GM19438 (cell line): ENCODE measurements around the gene OAT.

Experiments
- ATAC-seq: cut with Tn5 transposase; IDR thresholded peaks from one replicate; pipeline ENCODE4 v1.9.1; 2021; ENCODE audit warnings: low read depth; ENCODE audit not compliant: unreplicated experiment

OAT gene

GRCh38 chr10:124407456-124407855 lies 11.3 kb downstream of the OAT start:
- ATAC-seq, result no peak

DNA sequence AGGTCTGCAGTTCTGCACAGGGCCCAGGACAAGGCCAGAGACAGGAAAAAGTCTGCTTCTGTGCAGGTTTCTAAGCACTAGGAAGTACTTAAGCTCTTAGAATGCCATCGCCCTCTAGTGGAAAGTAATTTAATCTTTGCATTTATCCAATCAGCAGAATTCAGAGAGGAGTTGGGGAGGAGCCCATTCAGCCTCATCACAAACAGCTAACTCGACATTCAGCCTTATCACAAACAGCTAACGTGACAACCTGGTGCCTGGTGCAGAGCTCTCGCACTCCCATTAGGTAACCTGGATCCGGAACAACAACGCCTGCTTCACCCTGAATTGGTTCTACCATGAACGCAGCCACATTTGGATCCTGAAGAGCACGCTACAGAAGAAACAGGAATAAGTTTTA lies 15.2 kb downstream of the OAT start:
- peak; percentile 93 for ATAC-seq

- no peak for ATAC-seq
Observed at GRCh38 chr10:124402273-124402672, 16.4 kb downstream of the OAT start.

GRCh38 chr10:124401633-124402032 lies 17.1 kb downstream of the OAT start:
- ATAC-seq, result no peak

- no peak for ATAC-seq
Observed at GRCh38 chr10:124394583-124394982, 24.1 kb downstream of the OAT start.

- no peak for ATAC-seq
Observed at GRCh38 chr10:124392626-124393342, 25.9 kb downstream of the OAT start.

DNA sequence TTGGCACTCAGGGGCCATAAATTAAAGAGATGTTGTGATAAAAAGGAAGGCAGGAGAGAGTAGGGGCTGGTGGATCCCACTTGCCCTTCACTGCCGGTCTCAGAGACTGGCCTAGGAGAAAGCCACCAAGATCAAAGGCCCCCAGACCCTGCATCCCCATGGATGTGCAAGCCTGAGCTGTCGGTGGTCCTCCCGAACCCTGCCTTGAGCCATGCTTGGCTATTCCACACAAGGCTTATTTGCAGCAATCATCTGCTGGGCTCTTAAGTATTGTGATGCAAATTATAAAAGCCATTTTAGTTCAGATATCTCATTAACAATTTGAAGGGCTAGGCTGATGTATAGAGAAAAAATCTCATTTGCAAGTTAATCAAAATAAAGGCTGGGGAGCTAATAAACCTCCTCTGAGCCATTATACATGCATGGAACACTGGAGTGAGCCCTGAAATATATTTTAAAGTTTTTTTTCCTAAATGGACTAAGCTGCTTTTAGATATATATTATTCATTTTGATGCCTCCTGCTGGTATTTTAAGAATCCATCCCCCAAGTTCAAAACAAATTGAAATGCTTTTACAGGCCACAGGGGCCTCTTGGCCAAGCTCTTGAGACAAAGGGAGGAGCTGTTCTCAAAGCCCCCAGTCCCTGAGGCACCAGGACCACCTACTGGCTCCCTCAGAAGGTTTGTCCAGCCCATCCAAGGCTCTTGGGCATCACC lies 28.1 kb downstream of the OAT start:
- no peak for ATAC-seq

- peak; percentile 5 for ATAC-seq
Observed at GRCh38 chr10:124389613-124390361, 28.9 kb downstream of the OAT start.

- ATAC-seq, result peak; percentile 91
Observed at GRCh38 chr10:124388823-124389612, 29.7 kb downstream of the OAT start.

- no peak for ATAC-seq
Observed at GRCh38 chr10:124388476-124388822, 30.3 kb downstream of the OAT start.

DNA sequence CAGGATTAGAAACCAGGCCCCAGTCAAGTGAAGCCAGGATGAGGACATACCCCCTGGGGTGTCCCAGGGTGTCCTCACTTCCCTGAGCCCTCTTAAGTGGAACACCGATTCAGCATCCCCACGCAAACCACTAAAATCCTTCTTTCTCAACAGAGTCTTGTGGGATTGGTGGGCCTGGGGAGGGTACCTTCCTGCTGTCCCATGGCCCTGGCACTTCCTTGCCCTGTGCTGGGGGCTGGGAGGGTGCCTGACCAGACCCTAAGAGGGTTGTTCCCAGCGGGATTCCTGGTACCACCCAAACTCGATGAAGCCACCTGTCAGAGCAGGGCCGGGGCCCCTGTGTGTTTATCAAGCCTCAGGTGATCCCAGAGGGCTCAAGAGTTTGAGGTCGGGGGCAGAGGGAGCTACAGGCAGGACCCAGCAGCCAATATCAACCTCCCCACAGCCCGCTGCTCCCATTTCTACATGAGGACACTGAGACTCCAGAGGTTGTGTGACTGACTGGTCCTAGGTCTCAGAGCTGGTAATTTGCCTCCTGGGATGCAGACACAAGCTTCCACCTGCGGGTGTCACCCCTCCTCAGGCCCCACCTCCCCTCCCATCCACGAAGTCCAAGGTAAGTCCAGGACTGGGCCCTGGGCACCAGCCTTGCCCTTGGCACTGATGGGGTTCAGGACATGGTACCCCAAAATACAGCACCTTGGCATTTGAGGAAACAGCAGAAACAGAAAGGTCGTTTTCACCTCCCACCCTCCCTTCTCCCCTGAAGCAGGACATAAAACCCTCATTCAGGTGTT lies 31.4 kb downstream of the OAT start:
- ATAC-seq, result no peak

- ATAC-seq, result no peak
Observed at GRCh38 chr10:124386186-124387077, 32.3 kb downstream of the OAT start.

DNA sequence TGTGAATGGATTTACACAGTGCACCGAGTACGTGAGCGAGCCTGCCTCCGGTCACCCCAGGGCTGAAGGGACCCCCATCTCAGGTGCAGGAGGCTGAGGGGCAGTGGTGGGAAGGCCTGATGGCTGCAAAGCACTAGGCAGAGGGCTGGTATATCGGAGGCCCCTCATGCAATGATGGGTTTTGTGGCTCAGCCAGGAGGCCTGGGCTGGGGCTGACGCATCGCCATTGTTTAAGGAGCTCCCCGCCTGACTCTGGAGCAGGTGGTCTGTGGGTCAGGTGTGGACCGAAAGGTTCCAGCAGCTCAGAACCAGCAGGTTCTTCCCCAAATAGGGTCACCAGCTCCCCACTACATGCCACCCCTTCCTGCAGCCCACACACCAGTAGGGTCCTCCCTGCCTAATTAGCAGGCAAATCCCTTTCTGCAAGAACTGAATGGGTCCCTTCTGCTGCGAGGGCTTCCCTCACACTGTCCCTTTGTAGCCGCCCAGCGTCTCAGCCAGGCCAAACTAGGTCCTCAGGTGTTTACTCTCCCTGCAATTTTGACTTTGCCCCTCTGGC lies 33.0 kb downstream of the OAT start:
- no peak for ATAC-seq

DNA sequence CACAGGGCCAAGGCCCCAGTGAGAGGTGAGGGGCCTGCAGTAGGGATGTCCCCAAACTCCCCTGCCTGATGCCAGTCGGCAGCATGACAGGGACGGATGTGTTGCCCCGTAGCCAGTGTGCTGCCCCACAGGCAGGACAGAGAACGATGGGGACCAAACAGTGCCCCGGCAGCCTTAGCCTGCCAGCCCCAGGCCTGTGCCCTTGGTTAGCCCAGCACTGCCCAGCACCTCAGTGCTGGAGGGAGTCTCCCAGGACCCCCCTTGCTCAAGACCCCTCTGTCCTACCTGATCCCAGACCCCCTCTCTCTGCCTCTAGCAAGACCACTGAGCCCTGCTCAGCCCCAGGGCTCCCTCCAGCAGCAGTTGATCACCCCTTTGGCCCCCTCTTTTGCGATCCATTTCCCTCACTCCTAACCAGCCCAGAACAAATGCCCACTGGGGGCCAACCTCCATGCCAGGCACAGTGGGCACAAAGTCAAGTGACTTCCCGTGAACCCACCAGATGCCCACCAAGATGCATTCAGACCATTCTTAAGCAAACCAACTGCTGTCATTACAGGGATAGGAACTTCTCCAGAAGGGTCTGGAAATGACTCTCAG lies 34.0 kb downstream of the OAT start:
- ATAC-seq, result no peak

- no peak for ATAC-seq
Observed at GRCh38 chr10:124384172-124384571, 34.6 kb downstream of the OAT start.

- no peak for ATAC-seq
Observed at GRCh38 chr10:124383496-124383895, 35.2 kb downstream of the OAT start.

DNA sequence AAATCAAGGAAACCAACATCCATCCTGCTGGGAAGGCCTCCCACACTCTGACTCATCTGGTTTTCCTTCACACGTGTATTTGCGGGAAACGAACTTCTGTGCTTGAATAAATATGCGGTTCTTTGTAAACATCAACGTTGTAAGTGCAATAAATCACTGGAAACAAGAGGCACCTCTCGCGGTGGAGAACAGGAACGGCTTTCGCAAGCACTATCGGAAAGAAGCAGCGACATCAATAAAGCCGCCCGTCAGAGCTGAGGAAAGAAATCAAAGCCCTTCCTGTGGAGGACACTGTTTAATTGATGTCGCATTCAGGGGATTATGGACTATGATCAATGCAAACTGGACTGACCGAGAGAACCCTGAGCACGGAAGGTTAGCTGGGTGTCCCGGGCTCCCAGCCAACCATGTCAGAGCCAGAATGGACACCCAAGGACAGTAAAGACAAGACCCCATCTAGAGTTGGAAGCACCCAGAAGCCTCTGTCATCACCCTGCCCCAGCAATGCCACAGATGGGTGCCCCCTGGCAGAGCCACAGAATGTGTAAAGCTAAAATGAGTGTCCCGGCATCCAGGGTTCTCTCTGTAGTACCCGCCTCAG lies 37.6 kb downstream of the OAT start:
- ATAC-seq, result no peak
